GM18526 (cell line): Measurements from ENCODE around the gene PLEKHS1.

Source experiments
- POLR2A ChIP-seq: IDR thresholded peaks from 3 replicates; pipeline ENCODE4 v1.6.1; 2011; ENCODE audit not compliant: insufficient read length; ENCODE audit errors: extremely low read depth

The PLEKHS1 gene

GRCh38 chr10:113751181-113751732 lies at the start of gene PLEKHS1:
Gene PLEKHS1 (plus strand): TSS chr10:113751682. CDS start chr10:113755278, 3,596 bp downstream.
- no peak for TF ChIP-seq POLR2A

- no peak for TF ChIP-seq POLR2A
These were observed 46.7 kb upstream of the PLEKHS1 start for GRCh38 chr10:113704637-113705343.

GRCh38 chr10:113705344-113705652 lies 46.2 kb upstream of the PLEKHS1 start:
- TF ChIP-seq POLR2A, result no peak

- no peak for TF ChIP-seq POLR2A
These were observed 44.9 kb upstream of the PLEKHS1 start for GRCh38 chr10:113706623-113707022.

- TF ChIP-seq POLR2A, result no peak
These were observed 42.8 kb upstream of the PLEKHS1 start for GRCh38 chr10:113708640-113709039.

GRCh38 chr10:113709221-113709838 lies 42.2 kb upstream of the PLEKHS1 start:
- TF ChIP-seq POLR2A, result no peak

DNA sequence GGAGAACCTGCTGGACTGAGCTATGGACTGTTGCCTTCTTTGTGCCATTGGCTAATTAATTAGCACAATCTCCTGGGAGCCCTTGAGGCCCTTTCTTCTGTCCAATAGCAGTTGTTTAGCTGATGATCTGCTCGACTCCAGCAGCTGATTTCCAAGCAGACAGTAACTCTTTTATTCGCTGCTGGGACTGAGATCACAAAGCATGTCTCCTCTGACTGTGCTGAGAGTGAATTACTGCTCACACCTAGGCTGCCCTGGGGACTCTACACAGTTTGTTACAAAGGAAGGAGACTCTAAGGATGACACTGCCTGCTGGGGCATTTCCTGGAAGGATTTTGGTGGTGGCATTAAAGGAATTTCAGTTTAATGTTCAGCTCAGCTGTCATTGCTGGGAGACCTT lies 40.3 kb upstream of the PLEKHS1 start:
- TF ChIP-seq POLR2A, result no peak

- no peak for TF ChIP-seq POLR2A
These were observed 39.5 kb upstream of the PLEKHS1 start for GRCh38 chr10:113712024-113712423.

GRCh38 chr10:113712755-113713639 lies 38.5 kb upstream of the PLEKHS1 start:
- no peak for TF ChIP-seq POLR2A

DNA sequence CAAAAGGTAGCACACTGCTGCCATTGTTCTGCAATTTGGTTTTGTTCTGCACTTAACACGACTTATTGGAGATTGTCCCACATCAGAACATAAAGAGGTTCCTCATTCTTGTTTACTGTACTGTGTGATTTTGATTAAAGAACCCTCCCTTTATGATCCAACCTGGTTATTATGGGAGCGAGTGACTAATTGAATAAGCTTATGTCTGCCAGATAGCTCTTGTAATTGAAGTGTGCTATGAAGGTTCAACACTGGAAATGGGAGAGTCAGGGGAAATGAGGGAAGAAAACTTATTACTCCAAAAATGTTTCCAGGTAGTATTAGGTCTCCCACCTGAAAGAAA lies 37.9 kb upstream of the PLEKHS1 start:
- no peak for TF ChIP-seq POLR2A

- no peak for TF ChIP-seq POLR2A
These were observed 35.2 kb upstream of the PLEKHS1 start for GRCh38 chr10:113716109-113716910.

DNA sequence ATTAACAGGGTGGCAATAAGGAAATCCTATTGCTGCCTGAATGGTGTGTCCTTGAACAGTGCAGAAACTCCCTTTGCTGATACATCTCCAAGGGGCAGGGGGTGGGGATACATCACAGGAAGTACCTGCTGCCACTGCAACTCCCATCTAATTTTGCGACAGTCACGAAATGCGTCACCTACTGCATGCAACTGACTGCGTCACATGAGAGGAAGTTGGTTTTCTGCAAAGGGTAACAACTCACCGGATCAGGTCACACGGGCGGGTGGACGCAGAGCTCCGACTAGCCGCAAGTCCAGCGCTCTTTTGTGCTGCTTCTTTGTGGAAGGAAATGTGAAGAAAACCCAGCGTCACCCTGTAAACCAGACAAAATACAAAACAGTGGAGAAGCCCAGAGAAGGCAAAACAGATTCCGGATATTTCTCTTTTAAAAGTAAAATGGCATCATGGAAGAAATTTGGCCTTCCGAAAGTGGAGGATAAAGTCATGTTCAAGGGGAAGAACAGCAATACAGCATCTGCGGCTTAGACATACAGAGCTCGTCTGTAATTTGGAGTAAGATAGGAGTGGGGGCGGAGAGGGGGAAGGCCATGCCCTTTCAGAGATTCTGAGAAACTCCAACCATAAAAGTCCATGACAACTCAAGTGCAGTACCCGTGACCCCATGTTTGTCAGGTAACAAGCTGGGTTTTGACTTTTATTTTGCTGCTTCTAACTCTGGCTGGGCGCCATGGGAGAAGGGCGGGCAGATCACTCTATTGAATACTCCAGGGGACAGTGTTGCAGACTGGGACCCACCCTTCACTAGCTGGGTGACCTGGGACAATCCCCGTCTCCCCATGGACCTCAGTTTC lies 32.3 kb upstream of the PLEKHS1 start:
- TF ChIP-seq POLR2A, result no peak

DNA sequence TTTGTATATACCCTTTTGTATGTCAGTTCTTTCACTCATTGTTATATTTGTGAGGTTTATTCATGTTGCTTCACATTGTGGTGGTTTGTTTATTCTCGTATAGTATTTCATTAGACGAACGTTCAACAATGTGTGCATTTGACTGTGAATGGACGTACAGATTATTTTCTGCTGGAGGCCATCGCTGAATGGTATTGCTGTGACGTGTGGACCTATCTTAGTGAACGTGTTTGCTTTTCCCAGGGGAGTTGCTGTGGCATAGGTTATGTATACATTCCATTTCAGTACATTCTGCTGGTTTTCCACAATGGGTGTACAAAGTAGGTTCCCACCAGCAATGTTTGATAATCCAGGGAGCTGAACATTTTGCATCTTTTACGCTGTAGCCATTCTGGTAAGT lies 31.1 kb upstream of the PLEKHS1 start:
- TF ChIP-seq POLR2A, result no peak
